Stimulated activated CD8-positive, alpha-beta memory T cell treated with anti-CD3 and anti-CD28 coated beads, Interleukin-15, amount 100 ng/mL, for 24 hours (primary cell): Measurements from ENCODE around the gene IL20RA.

ENCODE experiments used
- DNase-seq: peaks from one replicate; pipeline ENCODE4 v3.0.0-alpha.2; 2020; ENCODE audit warnings: low read depth

Gene IL20RA

GRCh38 chr6:137045222-137045789, 541 bp upstream of the IL20RA start:
- DNase-seq: no peak

GRCh38 chr6:137043710-137044365, 927 bp downstream of the IL20RA start:
- no peak for DNase-seq

GRCh38 chr6:137040393-137040792, 4.4 kb downstream of the IL20RA start:
- no peak for DNase-seq

DNA sequence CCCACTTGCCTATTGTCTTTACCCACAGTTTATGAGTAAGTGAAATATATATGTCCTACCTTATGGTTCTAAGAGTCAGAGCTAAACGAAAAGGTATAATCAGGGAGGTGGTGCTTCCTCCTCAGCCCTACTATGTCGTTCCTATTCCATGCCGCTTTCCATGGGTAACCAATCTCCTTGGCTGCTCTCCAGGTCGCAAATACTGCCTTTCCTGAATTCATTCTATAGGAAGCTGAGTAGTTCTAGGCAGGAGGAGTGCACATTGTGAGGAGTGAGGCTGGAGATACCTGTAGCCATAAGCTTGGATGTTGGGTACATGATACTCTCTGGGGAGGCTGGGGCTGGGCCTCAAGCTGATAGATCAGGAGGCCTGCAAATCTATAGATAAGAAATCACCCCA, 5.8 kb downstream of the IL20RA start:
- no peak for DNase-seq

DNA sequence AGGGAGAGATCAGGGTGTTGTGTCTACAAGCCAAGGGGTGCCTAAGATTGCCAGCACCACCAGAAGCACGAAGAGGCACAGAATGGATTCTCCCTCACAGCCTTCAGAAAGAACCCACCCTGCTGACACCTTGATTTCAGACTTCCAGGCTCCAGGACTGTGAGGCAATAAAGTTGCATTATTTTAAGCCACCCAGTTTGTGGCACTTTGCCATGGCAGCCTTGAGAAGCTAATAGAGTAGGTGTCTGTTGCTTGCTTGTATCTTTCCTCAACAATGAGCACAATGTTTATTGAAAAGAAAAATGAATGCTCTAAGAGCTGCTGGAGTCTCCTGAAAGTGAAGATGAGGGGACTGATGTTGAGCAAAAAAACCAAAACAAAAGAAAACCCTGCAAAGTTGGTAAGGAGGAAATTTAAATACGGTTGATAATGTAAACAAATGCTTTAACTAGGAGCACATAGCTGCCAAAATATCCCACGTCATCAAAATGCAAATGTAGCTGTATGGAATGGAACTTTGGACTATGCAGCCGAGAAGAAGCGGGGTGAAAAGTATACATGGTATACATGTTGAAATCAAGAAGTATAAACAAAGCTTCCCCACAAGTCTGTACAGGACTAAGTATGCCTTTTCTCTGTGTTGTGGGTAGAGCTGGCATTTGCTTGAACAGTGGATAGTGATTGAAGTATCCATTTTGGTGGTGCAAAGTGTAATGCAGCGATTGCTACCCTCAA, 8.0 kb downstream of the IL20RA start:
- DNase-seq: no peak

GRCh38 chr6:137033828-137034227, 10.9 kb downstream of the IL20RA start:
- no peak for DNase-seq

DNA sequence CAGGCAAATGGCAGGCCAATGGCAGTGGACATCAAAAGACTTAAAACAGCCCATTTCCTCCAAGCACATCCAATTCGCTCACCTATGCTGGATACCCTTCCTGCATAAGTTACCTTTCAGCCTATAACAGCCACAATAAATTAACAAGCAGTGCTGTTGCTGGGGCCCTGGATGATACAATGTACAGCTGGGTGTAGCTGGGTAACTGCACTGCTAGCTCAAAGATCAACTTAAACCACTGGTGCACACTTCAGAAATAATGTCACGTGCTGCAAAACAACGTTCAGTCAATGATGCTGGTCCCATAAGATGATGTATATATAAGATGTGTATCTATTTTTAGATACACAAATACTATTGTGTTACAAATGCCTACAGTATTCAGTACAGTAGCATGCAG, 13.6 kb downstream of the IL20RA start:
- no peak for DNase-seq

DNA sequence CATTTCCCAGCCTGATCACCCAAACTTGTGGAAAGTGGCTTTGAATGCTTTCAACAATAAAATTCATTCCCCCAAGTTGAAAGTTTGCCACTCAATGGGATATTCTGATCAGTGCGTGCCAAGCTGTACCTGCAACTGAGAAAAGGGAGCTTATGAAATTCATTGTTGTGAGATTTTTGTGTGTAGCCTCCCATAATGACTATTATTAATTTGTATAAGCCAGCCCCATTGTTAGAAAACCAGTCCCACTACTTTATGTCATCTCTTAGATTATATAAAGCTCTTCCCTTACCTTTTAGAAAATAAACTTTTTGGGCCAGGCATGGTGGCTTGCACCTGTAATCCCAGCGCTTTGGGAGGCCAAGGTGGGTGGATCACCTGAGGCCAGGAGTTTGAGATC, 15.9 kb downstream of the IL20RA start:
- DNase-seq: no peak

- DNase-seq: no peak
Observed at GRCh38 chr6:137025786-137026730, 18.7 kb downstream of the IL20RA start.

- no peak for DNase-seq
Observed at GRCh38 chr6:137024237-137024990, 20.4 kb downstream of the IL20RA start.

GRCh38 chr6:137020776-137021175, 24.0 kb downstream of the IL20RA start:
- DNase-seq: no peak

DNA sequence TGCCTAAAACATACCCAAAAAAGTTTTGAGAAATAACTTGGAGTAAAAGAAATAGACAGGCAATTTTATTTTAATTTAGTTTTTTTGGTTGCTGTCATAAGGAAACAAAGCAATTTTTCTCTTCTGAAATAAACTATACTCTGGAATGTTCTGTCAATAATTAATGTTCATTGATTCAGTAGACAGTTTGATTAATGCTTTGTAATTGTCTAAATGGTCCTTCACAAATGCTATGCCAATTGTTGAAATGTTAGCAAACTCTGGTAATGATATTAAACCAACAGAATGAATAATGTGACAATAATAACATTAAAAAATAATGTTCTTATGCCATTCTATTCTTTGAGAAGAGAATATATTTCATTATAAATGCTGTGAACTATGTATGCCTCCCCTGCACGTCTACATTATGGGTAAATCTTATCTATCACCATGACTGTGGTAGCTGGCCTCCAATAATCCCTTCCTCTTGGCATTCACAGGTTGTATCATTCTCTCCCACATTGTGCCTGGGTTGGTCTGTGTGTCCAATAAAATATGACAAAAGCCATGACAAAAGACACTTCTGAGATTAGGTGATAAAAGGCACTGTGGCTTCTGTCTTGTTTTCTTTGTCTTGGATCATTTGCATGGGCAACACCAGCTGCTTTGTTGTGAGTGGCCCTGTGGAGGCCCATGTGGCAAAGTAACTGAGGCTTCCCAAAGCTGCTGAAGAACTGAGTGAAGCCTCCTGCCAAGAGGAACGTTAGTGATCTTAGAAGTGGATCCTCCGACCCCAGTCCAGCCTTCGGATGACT, 25.1 kb downstream of the IL20RA start:
- DNase-seq: no peak

GRCh38 chr6:137017081-137017480, 27.7 kb downstream of the IL20RA start:
- DNase-seq: no peak

DNA sequence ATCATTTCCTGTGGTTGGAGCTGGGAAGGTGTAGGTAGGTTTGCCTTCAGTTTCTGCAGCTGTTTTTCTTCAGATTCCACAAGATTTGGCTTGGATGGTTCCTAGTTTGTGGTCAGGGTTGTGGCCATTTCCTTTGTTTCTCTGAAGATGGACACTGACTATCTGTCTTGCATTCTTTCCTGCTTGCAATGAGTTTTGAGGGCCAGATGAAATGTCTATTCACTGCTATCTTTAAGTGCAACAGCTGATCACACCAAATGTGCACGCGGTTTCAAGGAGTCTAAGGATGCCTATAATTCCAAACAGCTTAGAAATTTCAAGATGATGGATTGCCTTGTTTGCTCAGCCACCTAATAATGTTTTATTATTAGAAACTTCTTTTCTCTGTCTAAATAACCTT, 28.4 kb downstream of the IL20RA start:
- DNase-seq: no peak

- DNase-seq: no peak
Observed at GRCh38 chr6:137015943-137016342, 28.8 kb downstream of the IL20RA start.

DNA sequence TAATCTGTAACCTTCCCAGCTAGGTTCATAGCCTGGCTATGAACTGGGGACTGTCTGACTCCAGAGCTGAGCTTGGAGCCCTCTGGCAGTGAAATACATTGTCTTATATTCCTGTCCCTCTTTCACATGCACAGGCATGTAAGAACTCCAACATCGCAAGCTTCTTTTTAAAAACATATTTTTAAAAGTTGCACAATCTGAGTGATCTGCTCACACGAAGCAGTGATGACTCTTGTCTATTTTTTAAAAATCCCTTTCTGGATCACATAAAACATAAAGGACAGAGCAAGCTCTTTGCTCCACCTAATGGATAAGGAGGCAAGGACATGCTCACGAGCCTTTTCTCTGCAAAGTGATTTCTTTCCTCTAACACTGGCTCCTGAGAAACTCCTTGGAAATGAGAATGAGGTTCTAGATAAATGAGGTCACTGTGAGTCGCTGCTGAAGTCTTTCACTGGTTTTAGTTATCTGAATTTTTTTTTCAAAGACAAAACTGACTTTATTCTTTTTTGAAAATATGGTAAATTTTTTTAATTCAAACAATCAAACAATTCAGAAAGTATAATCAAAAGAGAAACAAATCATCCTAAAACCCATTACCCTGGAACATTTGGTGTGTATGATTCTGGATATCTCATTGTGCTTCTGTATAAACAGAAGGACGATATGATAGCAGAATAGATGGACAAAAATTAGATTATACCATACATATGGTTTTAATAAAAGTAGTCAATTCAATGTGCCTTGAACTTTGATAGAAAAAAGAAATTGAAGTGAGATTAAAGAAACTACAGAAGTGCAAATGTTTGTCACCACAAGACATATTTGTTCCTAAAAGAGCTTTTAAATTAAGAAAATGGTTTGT, 30.8 kb downstream of the IL20RA start:
- DNase-seq: no peak

DNA sequence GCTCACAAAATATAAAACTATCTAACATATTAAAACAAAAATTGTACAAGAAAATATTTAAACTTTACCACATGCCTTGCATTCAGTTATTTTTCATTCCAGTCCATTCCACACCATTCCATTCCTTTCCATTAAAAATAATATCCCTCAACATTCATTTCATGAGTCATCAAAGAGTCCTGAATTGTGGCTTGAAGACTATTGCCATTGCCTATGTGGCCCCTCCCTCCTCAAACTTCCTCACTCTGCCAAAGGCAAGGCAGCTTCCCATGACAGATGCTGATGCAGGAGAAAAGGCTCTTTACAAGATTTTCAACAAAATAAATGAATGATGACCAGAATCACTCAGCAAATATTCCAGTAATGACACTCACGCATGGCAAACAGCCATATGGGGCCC, 31.7 kb downstream of the IL20RA start:
- DNase-seq: no peak

DNA sequence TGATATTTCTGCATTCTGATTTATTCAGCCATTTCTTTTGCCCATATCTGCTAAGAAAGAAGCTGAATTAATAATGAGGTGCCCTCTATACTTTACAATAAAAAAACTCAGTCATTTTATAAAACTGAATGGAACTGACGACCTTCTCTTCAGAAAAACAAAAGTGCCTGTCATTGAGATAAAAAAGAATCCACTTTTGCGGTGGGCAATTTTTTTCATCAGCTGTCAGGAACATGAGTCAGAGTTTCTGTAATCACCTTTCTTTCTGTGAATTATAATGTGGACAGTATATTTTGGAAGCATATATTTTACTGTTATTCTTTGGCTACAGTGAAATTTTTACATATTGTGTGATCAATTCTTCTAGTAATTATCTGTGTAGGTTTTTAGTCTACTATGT, 33.4 kb downstream of the IL20RA start:
- no peak for DNase-seq

DNA sequence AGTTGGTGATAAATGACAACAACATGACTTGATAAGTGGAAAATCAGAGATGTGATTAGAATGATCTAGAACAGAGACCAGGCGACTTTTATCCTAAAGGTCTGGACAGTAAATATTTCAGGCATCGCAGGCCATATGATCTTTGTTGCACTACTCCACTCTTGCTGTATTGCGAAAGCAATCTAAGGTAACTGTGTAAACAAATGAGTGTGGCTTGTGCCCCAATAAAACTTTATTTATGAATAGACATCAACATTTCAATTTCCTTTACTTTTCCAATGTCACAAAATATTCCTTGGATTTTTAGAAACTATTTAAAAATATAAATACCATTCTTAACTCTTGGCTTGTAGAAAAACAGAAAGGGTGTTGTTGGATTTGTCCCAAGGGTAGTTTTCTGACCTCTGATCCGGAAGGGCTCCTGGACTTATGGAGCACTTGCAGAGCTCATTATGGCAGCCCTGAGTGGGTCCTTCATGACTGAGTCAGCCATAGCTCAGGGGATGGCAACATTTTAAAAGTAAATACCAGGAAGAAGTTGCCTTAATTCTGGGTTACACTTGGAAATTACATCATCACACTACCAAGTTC, 34.5 kb downstream of the IL20RA start:
- no peak for DNase-seq
